Measurements from ENCODE around the gene ACP5. TPM values are rescaled to one million over a fixed set of nuclear protein-coding genes. Genes with fewer than 3 reads are reported as not detected.

ACP5 gene
- total and polyA plus RNA-seq, 10 of the 15 experiments (the other 5 are each of a cell fraction or from before 2014, with no cell fraction given), result 1.0 to 73.4 (median 36.8) TPM

GRCh38 chr19:11528551-11529341, 48.7 kb downstream of the ACP5 start, which contains the start of gene ECSIT (continued):
- TF ChIP-seq E4F1 (IDR thresholded peaks at IDR 0.05; ENCODE audit: borderline replicate concordance, partially characterized antibody) (no peak), STAT3 (IDR thresholded peaks at IDR 0.05; ENCODE audit: low read depth, low read length) (no peak), STAT1 (conservative IDR thresholded peaks at IDR 0.05) (no peak; the same call in 1 of the 2 replicates), MYC (IDR thresholded peaks at IDR 0.05; ENCODE audit: insufficient read depth, insufficient read length, insufficient replicate concordance, low read length, severe bottlenecking) (peak; percentile 65), ZNF207 (IDR thresholded peaks at IDR 0.05; ENCODE audit: borderline replicate concordance) (peak; percentile 96), RBBP5 (conservative IDR thresholded peaks at IDR 0.05) (peak; percentile 90; the same call in 1 of the 2 replicates), CBX5 (IDR thresholded peaks at IDR 0.05; ENCODE audit: low read depth) (no peak), ETV6 (conservative IDR thresholded peaks at IDR 0.05 in 1 of 2, IDR thresholded peaks at IDR 0.05 in 1 of 2; ENCODE audit: borderline replicate concordance in 1 of 2, low read depth in 1 of 2) (0 out of 4 replicates have a peak, but pooled peaks of 1 of the 2 experiments have one; percentile 10), NR2C2 (IDR thresholded peaks at IDR 0.05; ENCODE audit: borderline replicate concordance, control insufficient read depth, insufficient read length, low read depth) (peak; percentile 80), PAX5 (IDR thresholded peaks at IDR 0.05; ENCODE audit: borderline replicate concordance, low read depth, low read length) (peak; percentile 62; the same call in 1 of the 2 replicates), NFIC (IDR thresholded peaks at IDR 0.05; ENCODE audit: low read depth, low read length) (no peak), ATF3 (IDR thresholded peaks at IDR 0.05; ENCODE audit: borderline replicate concordance, extremely low read depth, low read depth, low read length) (no peak), ZNF592 (IDR thresholded peaks at IDR 0.05) (no peak), SP1 (IDR thresholded peaks at IDR 0.05; ENCODE audit: low read depth, low read length) (peak; percentile 78), NFYB (IDR thresholded peaks at IDR 0.05; ENCODE audit: insufficient read depth, low read depth, low read length) (peak; percentile 82), HDAC6 (IDR thresholded peaks at IDR 0.05; ENCODE audit: unreplicated experiment) (no peak), SMAD5 (IDR thresholded peaks at IDR 0.05; ENCODE audit: low read depth) (no peak), KDM1A (IDR thresholded peaks at IDR 0.05; ENCODE audit: borderline replicate concordance) (no peak), SPI1 (IDR thresholded peaks at IDR 0.05; ENCODE audit: borderline replicate concordance, insufficient read depth, low read depth, low read length) (no peak)
